Omental fat pad (tissue), 4 donors: Measurements from ENCODE around the gene MYLK. TPM values are rescaled to one million over a fixed set of nuclear protein-coding genes. Genes with fewer than 3 reads are reported as not detected.

Experiments
- ATAC-seq: fragments of 150-250 bp; one replicate; pipeline ENCODE4 v1.9.1; 2016; ENCODE audit warnings: mild to moderate bottlenecking, moderate library complexity; ENCODE audit not compliant: low FRiP score
- DNase-seq: peaks from one replicate; pipeline ENCODE4 v3.0.0-alpha.2; 2019; ENCODE audit warnings: low spot score
- total RNA-seq, 4 donors: library from RNA; depleted of rRNA; stranded (reverse); fragments of >200 nt; gene quantifications; one replicate each; pipeline ENCODE4 v1.1.0, GENCODE V29; 2016
- TF ChIP-seq, protein P1 (sequence below), 3 donors: fragments of 450-650 bp; IDR thresholded peaks; one replicate each; pipeline ENCODE4 v1.5.1; 2016 to 2017; ENCODE audit warnings: antibody characterized with exemption in 3 of 3, mild to moderate bottlenecking in 3 of 3, moderate library complexity in 2 of 3

The MYLK gene
- total RNA-seq, 4 donors from 2014 or later: 26.8 to 188 (median 56.9) TPM

DNA sequence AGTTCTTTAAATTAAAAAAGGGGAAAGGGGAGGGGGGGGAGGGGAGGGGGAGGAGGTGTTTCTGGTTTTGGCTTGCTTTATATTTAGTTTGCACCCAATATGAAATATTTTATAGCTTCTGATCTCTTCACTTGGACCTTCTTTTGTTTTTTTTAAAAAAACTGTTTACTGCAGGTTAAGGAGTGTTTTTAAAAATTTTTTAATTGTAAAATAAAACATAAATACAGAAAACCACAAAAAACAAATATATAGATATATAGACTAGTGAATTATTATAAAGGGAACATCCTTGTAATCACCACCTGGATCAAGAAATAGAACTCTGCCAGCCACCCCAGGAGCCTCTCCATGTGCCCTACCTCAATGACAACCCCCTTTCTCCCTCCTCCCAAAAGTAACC lies 861 bp upstream of the MYLK start:
- DNase-seq (no peak), ATAC-seq (no peak)
- TF ChIP-seq, protein P1, sequence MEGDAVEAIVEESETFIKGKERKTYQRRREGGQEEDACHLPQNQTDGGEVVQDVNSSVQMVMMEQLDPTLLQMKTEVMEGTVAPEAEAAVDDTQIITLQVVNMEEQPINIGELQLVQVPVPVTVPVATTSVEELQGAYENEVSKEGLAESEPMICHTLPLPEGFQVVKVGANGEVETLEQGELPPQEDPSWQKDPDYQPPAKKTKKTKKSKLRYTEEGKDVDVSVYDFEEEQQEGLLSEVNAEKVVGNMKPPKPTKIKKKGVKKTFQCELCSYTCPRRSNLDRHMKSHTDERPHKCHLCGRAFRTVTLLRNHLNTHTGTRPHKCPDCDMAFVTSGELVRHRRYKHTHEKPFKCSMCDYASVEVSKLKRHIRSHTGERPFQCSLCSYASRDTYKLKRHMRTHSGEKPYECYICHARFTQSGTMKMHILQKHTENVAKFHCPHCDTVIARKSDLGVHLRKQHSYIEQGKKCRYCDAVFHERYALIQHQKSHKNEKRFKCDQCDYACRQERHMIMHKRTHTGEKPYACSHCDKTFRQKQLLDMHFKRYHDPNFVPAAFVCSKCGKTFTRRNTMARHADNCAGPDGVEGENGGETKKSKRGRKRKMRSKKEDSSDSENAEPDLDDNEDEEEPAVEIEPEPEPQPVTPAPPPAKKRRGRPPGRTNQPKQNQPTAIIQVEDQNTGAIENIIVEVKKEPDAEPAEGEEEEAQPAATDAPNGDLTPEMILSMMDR (IDR thresholded peaks at IDR 0.05): no peak

DNA sequence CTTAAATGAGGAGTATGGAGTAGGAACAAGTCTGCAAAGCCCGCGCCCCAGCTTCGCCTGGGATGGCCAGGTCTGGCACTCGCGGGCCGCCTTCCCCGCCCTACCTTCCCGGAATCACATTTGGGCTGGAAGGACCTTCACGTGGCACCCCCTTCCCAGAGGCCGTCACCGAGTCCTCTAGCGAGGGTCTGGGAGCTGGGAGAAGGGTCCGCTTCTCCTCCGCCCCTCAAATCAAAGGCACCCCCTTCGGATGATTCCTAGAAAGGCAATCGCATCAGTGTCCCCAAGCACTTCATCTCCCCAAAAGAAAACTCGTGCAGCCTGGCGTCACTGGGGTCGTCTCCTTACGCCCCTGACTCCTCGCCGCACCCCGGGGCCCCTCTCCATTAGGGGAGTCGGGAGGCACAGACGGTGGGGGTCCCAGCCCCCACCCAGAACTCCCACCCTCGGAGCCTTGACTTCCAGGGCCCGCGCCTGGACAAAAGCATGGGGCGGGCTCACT lies 380 bp downstream of the MYLK start:
- TF ChIP-seq, protein P1 (IDR thresholded peaks at IDR 0.05): no peak
- DNase-seq (no peak), ATAC-seq (no peak)

DNA sequence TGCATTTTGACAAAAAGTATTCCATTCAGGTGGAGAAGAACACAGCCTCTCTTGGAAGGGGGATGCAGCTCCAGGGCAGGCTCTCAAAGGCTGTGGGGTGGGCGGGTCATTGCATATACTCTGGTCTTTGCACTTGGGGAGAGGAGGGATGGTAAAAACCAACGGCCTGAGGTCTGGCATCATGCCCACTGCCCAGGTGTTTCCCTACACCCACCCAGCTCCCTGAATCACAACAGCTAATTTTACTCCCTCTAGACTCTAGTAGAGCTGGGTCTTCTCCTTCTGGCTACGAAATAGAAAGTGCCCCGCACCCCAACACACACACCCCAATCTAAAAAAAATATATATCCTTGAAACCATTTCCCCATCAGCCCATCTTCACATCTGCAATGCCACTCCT lies 1.0 kb downstream of the MYLK start:
- DNase-seq (no peak), ATAC-seq (no peak)
- TF ChIP-seq, protein P1 (IDR thresholded peaks at IDR 0.05): no peak

DNA sequence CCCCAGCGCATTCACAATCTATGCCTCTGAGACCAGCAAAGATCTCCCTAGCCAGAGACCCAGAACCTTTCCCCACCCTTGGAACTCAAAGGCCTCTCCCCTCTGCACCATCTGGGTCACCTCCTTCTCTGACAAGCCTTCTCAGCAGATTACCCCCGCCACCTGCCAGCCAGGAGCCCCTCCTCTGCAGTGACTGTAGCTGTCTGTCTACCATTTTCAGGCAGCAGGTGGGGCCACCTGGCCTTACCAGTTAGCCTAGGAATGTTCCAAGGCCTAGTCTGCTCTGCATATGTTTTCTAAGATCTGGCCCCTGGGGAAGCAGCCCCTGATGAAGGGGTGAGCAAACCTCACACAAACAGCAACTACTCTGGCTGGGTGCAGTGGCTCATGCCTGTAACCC lies 2.4 kb downstream of the MYLK start:
- TF ChIP-seq, protein P1 (IDR thresholded peaks at IDR 0.05): no peak
- ATAC-seq: no peak
- DNase-seq: no peak

DNA sequence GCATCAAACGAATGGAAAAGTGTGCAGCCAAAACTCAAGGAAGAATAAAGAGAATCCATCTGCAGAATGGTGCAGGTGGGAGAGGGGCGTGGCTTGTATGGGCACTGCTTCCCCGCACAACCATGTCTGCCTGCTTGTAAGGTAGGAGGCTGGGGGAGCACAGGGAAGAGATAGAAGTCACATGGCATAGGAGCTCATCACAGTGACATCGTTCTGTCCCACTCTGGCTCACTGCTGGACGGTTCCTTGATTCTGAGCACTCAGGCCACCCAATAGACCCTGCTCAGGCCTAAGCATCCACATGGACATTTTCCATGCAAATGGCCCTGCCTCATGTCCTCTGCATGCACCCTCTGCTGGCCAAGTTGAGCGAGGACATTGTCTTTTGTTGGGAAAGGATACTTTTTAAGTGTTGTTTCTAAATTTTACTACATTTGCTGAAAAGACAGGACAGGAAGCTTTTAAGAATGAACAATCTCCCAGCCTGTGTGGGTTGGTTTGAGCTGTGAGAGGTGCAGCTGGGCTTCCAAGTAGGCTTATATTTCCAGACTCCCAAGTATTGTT lies 3.1 kb downstream of the MYLK start:
- DNase-seq: no peak

DNA sequence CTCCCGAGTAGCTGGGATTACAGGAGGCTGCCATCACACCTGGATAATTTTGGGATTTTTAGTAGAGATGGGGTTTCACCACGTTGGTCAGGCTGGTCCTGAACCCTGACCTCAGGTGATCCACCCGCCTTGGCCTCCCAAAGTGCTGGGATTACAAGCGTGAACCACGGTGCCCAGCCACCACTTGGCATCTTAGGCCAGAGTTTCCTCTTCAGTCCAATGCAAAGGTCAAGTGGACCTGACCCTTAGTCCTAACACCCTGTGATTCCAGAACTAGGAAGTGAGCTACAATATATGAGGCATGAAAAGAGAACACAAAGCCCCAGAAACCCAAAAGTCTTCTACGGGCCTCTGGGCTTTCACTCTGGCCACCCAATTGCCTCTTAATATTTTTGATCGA lies 5.3 kb downstream of the MYLK start:
- DNase-seq: no peak
- TF ChIP-seq, protein P1 (IDR thresholded peaks at IDR 0.05): no peak
- ATAC-seq: no peak

More for the DNA sequence above, 3.1 kb downstream of the MYLK start:
- no peak for ATAC-seq
- TF ChIP-seq, protein P1 (IDR thresholded peaks at IDR 0.05): no peak

DNA sequence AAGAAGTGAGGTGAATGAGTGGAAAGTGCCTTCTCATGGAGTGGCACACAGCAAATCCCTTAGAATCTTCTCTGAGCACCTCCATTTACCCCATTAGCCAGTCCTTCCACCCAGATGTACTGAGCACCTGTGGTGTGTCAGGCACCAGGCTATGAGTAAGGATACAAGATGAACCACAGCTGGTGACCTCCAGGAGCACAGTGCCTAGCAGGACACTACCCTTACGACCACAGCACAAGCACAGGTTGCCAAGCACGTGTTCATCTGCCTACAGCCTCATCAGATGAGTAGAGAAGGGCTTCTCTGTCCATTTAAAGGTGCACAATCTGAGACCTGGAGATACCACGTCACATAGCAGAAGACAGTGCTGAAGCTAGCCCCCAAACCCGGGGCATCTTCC lies 6.2 kb downstream of the MYLK start:
- TF ChIP-seq, protein P1 (IDR thresholded peaks at IDR 0.05): no peak

More for the DNA sequence above, 6.2 kb downstream of the MYLK start:
- ATAC-seq: no peak
- no peak for DNase-seq
